Measurements from ENCODE around the gene ALG8. TPM values are rescaled to one million over a fixed set of nuclear protein-coding genes. Genes with fewer than 3 reads are reported as not detected.

The ALG8 gene
- total and polyA plus RNA-seq, 2 donors from 2014 or later = 34.1 to 49.7 TPM

DNA sequence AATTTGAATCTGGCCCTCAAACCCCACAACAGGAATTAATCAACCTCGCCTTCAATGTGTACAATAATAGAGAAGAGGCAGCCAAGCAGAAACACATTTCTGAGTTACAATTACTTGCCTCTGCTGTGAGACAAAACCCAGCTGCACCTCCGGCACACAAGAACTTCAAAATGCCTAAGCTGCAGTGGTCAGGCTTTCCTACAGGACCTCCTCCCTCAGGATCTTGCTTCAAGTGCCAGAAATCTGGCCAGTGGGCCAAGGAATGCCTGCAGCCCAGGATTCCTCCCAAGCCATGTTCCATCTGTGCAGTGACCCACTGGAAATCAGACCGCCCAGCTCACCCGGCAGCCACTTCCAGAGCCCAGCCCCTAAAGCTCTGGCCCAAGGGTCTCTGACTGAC lies 56.4 kb downstream of the ALG8 start:
- no peaks in the 10 kb centered on the region for H3K9me3 ChIP-seq (ENCODE audit: control insufficient read depth in 2 of 3, insufficient read depth in 1 of 3, low read length in 3 of 3)

DNA sequence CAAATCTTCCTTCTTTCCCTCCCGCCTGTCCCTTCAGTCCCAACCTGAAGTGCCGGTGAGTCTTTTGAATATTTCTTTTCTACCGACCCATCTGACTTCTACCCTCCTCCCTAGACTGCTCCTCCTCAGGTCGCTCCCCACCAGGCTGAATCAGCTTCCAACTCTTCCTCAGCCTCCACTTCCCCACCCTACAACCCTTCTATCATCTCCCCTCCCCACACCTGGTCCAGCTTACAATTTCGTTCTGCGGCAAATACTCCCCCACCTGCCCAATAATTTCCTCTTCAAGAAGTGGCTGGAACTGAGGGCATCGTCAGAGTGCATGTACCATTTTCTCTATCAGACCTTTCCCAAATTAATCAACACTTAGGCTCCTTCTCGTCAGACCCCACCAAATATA lies 57.3 kb downstream of the ALG8 start:
- Histone ChIP-seq H3K4me1 (ENCODE audit: control insufficient read depth in 2 of 3, insufficient read depth in 2 of 3, low read depth in 1 of 3, low read length in 3 of 3) (peaks cover 0 to 9% (median 7%) of the 10 kb centered on the region in 3 donors), H3K4me3 (ENCODE audit: low read length in 3 of 3) (no peak overlapping the region)
- intact Hi-C loops (cut with DNase I) = no loop called here

More for the DNA sequence above, 56.4 kb downstream of the ALG8 start:
- Histone ChIP-seq H3K4me1 (ENCODE audit: control insufficient read depth in 2 of 3, insufficient read depth in 2 of 3, low read depth in 1 of 3, low read length in 3 of 3) (peaks cover 0 to 5% (median 5%) of the 10 kb centered on the region in 3 donors), H3K4me3 (ENCODE audit: low read length in 3 of 3) (no peak overlapping the region), H3K27ac (ENCODE audit: low read depth in 2 of 2, low read length in 2 of 2) (no peak overlapping the region), H3K27me3 (ENCODE audit: control insufficient read depth, insufficient read depth, low read length) (no peaks in the 10 kb centered on the region), H3K9ac (ENCODE audit: low read length in 3 of 3) (no peak overlapping the region), H3K36me3 (ENCODE audit: control insufficient read depth in 2 of 3, insufficient read depth in 3 of 3, low read length in 3 of 3) (no peaks in the 10 kb centered on the region)
- DNase-seq (peak in 3 of 5 donors; percentile 26 to 74 (median 26)), FAIRE-seq (no peak)
- TF ChIP-seq, protein P1, sequence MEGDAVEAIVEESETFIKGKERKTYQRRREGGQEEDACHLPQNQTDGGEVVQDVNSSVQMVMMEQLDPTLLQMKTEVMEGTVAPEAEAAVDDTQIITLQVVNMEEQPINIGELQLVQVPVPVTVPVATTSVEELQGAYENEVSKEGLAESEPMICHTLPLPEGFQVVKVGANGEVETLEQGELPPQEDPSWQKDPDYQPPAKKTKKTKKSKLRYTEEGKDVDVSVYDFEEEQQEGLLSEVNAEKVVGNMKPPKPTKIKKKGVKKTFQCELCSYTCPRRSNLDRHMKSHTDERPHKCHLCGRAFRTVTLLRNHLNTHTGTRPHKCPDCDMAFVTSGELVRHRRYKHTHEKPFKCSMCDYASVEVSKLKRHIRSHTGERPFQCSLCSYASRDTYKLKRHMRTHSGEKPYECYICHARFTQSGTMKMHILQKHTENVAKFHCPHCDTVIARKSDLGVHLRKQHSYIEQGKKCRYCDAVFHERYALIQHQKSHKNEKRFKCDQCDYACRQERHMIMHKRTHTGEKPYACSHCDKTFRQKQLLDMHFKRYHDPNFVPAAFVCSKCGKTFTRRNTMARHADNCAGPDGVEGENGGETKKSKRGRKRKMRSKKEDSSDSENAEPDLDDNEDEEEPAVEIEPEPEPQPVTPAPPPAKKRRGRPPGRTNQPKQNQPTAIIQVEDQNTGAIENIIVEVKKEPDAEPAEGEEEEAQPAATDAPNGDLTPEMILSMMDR (IDR thresholded peaks at IDR 0.05; ENCODE audit: borderline replicate concordance, extremely low read depth, insufficient read depth) = no peak
- intact Hi-C loops (cut with DNase I) = no loop called here

DNA sequence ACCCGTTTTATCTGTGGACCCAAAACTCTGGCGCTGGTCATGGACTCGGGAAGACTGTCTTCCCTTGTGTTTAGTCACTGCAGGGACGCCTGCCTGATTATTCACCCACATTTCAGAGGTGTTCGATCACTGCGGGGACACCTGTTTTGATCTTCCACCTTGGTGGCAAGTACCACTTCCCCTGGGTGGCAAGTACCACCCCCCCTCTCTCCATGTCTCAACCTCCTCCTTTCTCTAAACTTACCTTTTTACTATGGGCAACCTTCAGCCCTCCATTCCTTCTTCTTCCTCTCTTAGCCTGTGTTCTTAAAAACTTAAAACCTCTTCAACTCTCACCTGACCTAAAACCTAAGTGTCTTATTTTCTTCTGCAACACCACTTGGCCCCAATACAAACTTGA lies 57.8 kb downstream of the ALG8 start:
- TF ChIP-seq, protein P1 (IDR thresholded peaks at IDR 0.05; ENCODE audit: borderline replicate concordance, extremely low read depth, insufficient read depth) = no peak
- H3K9ac ChIP-seq (ENCODE audit: low read length in 3 of 3) = no peak overlapping the region
- no peak overlapping the region for H3K27ac ChIP-seq (ENCODE audit: low read depth in 2 of 2, low read length in 2 of 2)
- H3K4me3 ChIP-seq (ENCODE audit: low read length in 3 of 3) = no peak overlapping the region
- no peak for FAIRE-seq
- intact Hi-C loops (cut with DNase I) = no loop called here
- H3K36me3 ChIP-seq (ENCODE audit: control insufficient read depth in 2 of 3, insufficient read depth in 3 of 3, low read length in 3 of 3) = no peaks in the 10 kb centered on the region
- H3K9me3 ChIP-seq (ENCODE audit: control insufficient read depth in 2 of 3, insufficient read depth in 1 of 3, low read length in 3 of 3) = no peaks in the 10 kb centered on the region
- no peaks in the 10 kb centered on the region for H3K27me3 ChIP-seq (ENCODE audit: control insufficient read depth, insufficient read depth, low read length)
- DNase-seq = no peak
- H3K4me1 ChIP-seq (ENCODE audit: control insufficient read depth in 2 of 3, insufficient read depth in 2 of 3, low read depth in 1 of 3, low read length in 3 of 3) = peaks cover 0 to 13% (median 7%) of the 10 kb centered on the region in 3 donors

More for the DNA sequence above, 57.3 kb downstream of the ALG8 start:
- TF ChIP-seq, protein P1 (IDR thresholded peaks at IDR 0.05; ENCODE audit: borderline replicate concordance, extremely low read depth, insufficient read depth) = no peak
- Histone ChIP-seq H3K9ac (ENCODE audit: low read length in 3 of 3) (no peak overlapping the region), H3K9me3 (ENCODE audit: control insufficient read depth in 2 of 3, insufficient read depth in 1 of 3, low read length in 3 of 3) (no peaks in the 10 kb centered on the region), H3K27me3 (ENCODE audit: control insufficient read depth, insufficient read depth, low read length) (no peaks in the 10 kb centered on the region), H3K36me3 (ENCODE audit: control insufficient read depth in 2 of 3, insufficient read depth in 3 of 3, low read length in 3 of 3) (no peaks in the 10 kb centered on the region), H3K27ac (ENCODE audit: low read depth in 2 of 2, low read length in 2 of 2) (no peak overlapping the region)
- DNase-seq (no peak), FAIRE-seq (no peak)
